LNCaP clone FGC (cell line): Measurements from ENCODE around the gene FMO4.
"Not testable (repeated sequence)": the region's sequence is repeated elsewhere in the genome, so short reads cannot be mapped to it uniquely, and the experiment has no call there.

ENCODE experiments used
- DNase-seq: peaks from one replicate; pipeline ENCODE4 v3.0.0-alpha.2; 2011; ENCODE audit warnings: low read depth
- H3K4me3 ChIP-seq: 2 replicates; pipeline ENCODE4 v1.5.1; 2011; ENCODE audit warnings: mild to moderate bottlenecking, low read depth, low read length, control low read depth
- CTCF ChIP-seq: IDR thresholded peaks from 2 replicates; pipeline ENCODE4 v1.5.1; 2012; ENCODE audit warnings: mild to moderate bottlenecking; ENCODE audit not compliant: control insufficient read depth, insufficient read depth; ENCODE audit errors: extremely low read depth

FMO4 gene

DNA sequence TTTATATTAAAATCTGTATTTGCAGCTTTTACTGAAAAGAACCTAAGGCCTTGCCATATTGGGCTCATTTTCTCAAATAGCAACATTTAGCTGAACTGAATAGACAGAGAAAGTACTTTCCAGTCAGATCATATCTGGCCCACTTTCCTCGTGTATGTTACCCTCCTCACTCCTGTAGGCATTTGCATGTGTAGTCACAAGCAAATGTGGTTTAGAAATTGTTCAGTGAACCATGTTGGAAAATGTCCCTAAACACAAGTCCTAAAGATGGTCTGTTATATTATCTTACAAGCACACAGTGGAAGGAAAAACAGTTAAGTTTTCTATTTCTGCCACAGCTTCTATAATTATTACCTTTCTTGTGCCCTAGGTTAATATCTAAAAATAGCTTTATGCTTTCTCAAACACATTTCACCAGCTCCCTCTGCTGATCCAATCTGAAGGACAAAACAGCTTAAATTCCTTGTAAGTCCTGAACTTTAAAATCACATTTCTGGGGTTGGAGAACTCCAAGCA is 606 bp upstream of the FMO4 start:
- H3K4me3 ChIP-seq = no peak overlapping the region
- TF ChIP-seq CTCF = no peak
- no peak for DNase-seq

DNA sequence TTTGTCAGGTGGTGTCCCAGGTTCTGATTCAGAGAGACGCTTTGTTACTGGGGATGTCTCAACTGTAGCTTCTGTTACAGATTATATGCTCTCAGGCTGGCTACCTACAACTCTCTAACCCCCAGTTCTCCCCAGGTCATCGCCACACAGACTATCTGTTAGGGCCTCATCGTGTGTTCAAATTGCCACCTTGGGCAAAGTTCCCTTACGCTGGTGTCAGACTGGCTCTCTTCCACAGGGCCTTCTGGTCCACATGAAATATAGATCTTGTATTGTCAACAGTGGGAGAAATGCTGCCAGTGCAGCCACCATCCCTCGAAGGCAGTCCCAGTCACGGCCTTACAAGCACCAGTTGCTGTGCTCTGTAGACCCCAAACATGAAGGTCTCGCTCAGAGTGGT is 15.3 kb downstream of the FMO4 start:
- TF ChIP-seq CTCF = no peak
- no peak for DNase-seq
- no peak overlapping the region for H3K4me3 ChIP-seq

- no peak for DNase-seq
- no peak for TF ChIP-seq CTCF
- H3K4me3 ChIP-seq = no peak overlapping the region
Observed at GRCh38 chr1:171334024-171334640, 20.1 kb downstream of the FMO4 start.

- no peak for TF ChIP-seq CTCF
- no peak for DNase-seq
- H3K4me3 ChIP-seq = no peak overlapping the region
Observed at GRCh38 chr1:171335964-171336363, 22.0 kb downstream of the FMO4 start.

GRCh38 chr1:171339345-171339744 is 25.4 kb downstream of the FMO4 start:
- H3K4me3 ChIP-seq, DNase-seq: not testable (repeated sequence)

- TF ChIP-seq CTCF = no peak
- DNase-seq = peak; percentile 100
- H3K4me3 ChIP-seq = 0 out of 2 replicates have a peak overlapping the region, but pooled peaks have one; percentile 6
Observed at GRCh38 chr1:171343727-171344472, 29.9 kb downstream of the FMO4 start.

- DNase-seq = peak; percentile 4
- TF ChIP-seq CTCF = no peak
- H3K4me3 ChIP-seq = no peak overlapping the region
Observed at GRCh38 chr1:171344473-171344820, 30.5 kb downstream of the FMO4 start.
